HEK293 (cell line): ENCODE results near the gene SERPING1.

Experiments
- BCL11B ChIP-seq: fragments of 450-650 bp; formaldehyde crosslinking; IDR thresholded peaks from 2 replicates; pipeline ENCODE4 v1.5.1; 2016; ENCODE audit warnings: low read depth, missing biosample characterization, missing genetic modification characterization
- CTCF ChIP-seq: fragments of 450-650 bp; formaldehyde crosslinking; IDR thresholded peaks from 2 replicates; pipeline ENCODE4 v1.5.1; 2016; ENCODE audit warnings: missing biosample characterization, missing genetic modification characterization
- MEIS1 ChIP-seq: sonication (generic); formaldehyde crosslinking; IDR thresholded peaks from 2 replicates; pipeline ENCODE4 v1.8.1; 2022; ENCODE audit warnings: missing genetic modification reagents, mild to moderate bottlenecking, borderline replicate concordance
- SETDB1 ChIP-seq: IDR thresholded peaks from one replicate; pipeline ENCODE4 v1.6.1; 2017; ENCODE audit warnings: mild to moderate bottlenecking, low read length, moderate library complexity, mixed read lengths; ENCODE audit not compliant: insufficient read length
- YY1 ChIP-seq: fragments of 450-650 bp; formaldehyde crosslinking; IDR thresholded peaks from 2 replicates; pipeline ENCODE4 v1.5.1; 2018; ENCODE audit warnings: missing biosample characterization, missing genetic modification characterization
- ZBTB10 ChIP-seq: fragments of 450-650 bp; formaldehyde crosslinking; IDR thresholded peaks from 2 replicates; pipeline ENCODE4 v1.5.1; 2016; ENCODE audit warnings: missing biosample characterization, missing genetic modification characterization
- ZBTB49 ChIP-seq: fragments of 450-650 bp; formaldehyde crosslinking; IDR thresholded peaks from 2 replicates; pipeline ENCODE4 v1.5.1; 2016; ENCODE audit warnings: missing biosample characterization, missing genetic modification characterization, low read depth
- ZNF121 ChIP-seq: fragments of 450-650 bp; formaldehyde crosslinking; IDR thresholded peaks from 2 replicates; pipeline ENCODE4 v1.5.1; 2016; ENCODE audit warnings: missing biosample characterization, missing genetic modification characterization
- ZNF133 ChIP-seq: fragments of 450-650 bp; formaldehyde crosslinking; IDR thresholded peaks from 2 replicates; pipeline ENCODE4 v1.5.1; 2016; ENCODE audit warnings: missing biosample characterization, missing genetic modification characterization
- ZNF302 ChIP-seq: fragments of 450-650 bp; formaldehyde crosslinking; IDR thresholded peaks from 2 replicates; pipeline ENCODE4 v1.5.1; 2016; ENCODE audit warnings: missing biosample characterization, missing genetic modification characterization, low read depth
- ZNF529 ChIP-seq: fragments of 450-650 bp; formaldehyde crosslinking; IDR thresholded peaks from 2 replicates; pipeline ENCODE4 v1.5.1; 2017; ENCODE audit warnings: missing genetic modification characterization, missing biosample characterization; ENCODE audit not compliant: insufficient replicate concordance
- ZNF530 ChIP-seq: fragments of 450-650 bp; formaldehyde crosslinking; IDR thresholded peaks from 2 replicates; pipeline ENCODE4 v1.5.1; 2016; ENCODE audit warnings: low read depth, missing biosample characterization, missing genetic modification characterization
- ZNF785 ChIP-seq: fragments of 450-650 bp; formaldehyde crosslinking; IDR thresholded peaks from 2 replicates; pipeline ENCODE4 v1.5.1; 2016; ENCODE audit warnings: missing biosample characterization, missing genetic modification characterization
- ZNF792 ChIP-seq: fragments of 450-650 bp; formaldehyde crosslinking; IDR thresholded peaks from 2 replicates; pipeline ENCODE4 v1.5.1; 2016; ENCODE audit warnings: missing biosample characterization, missing genetic modification characterization

- TF ChIP-seq SETDB1 = no peak
- TF ChIP-seq ZBTB49 (tag by site-specific recombination) = no peak
- no peak for TF ChIP-seq ZNF785 (tag by site-specific recombination)
- no peak for TF ChIP-seq CTCF
- no peak for TF ChIP-seq ZNF792
- TF ChIP-seq ZNF302 (tag by site-specific recombination) = no peak
- TF ChIP-seq MEIS1 = no peak
- no peak for TF ChIP-seq BCL11B (tag by site-specific recombination)
- no peak for TF ChIP-seq ZNF133 (tag by site-specific recombination)
- no peak for TF ChIP-seq ZBTB10 (tag by site-specific recombination)
- no peak for TF ChIP-seq ZNF530 (tag by site-specific recombination)
- TF ChIP-seq YY1 (tag by site-specific recombination) = no peak
- no peak for TF ChIP-seq ZNF529 (tag by site-specific recombination)
- TF ChIP-seq ZNF121 (tag by site-specific recombination) = no peak
Measured at GRCh38 chr11:57634311-57634710, 36.8 kb downstream of the SERPING1 start.
